NB4 (cell line): ENCODE data around the gene PLIN3.

ENCODE experiments used
- CTCF ChIP-seq: IDR thresholded peaks from one replicate; pipeline ENCODE4 v1.5.1; 2012; ENCODE audit warnings: low read depth, low read length
- MAX ChIP-seq: IDR thresholded peaks from 2 replicates; pipeline ENCODE4 v1.6.1; 2011; ENCODE audit warnings: low read depth, low read length
- POLR2A ChIP-seq: IDR thresholded peaks from 2 replicates; pipeline ENCODE4 v1.6.1; 2011; ENCODE audit warnings: mild to moderate bottlenecking; ENCODE audit not compliant: insufficient read length; ENCODE audit errors: extremely low read depth

- TF ChIP-seq CTCF (no peak), MAX (no peak), POLR2A (no peak)
Measured at GRCh38 chr19:4800591-4801081, 66.8 kb downstream of the PLIN3 start.
